Esophagus muscularis mucosa (tissue), 4 donors: ENCODE results near the gene CACNB4. TPM values are rescaled to one million over a fixed set of nuclear protein-coding genes. Genes with fewer than 3 reads are reported as not detected.

Source experiments
- DNase-seq: peaks from one replicate; pipeline ENCODE4 v3.0.0-alpha.2; 2017; ENCODE audit errors: extremely low spot score
- H3K27ac ChIP-seq, 4 donors: fragments of 200-600 bp; sonication (generic); replicated peaks in 1 of 4; 1 replicate in 3 of 4; 2 replicates in 1 of 4; pipeline ENCODE4 v1.5.1; 2016 to 2019; ENCODE audit warnings: mild to moderate bottlenecking in 1 of 4
- H3K27me3 ChIP-seq, 4 donors: fragments of 200-600 bp; sonication (generic); one replicate each; pipeline versions ENCODE4 v1.5.1 to v1.6.0; 2016 to 2019
- H3K36me3 ChIP-seq, 4 donors: fragments of 200-600 bp; sonication (generic); one replicate each; pipeline ENCODE4 v1.5.1; 2016 to 2019
- H3K4me1 ChIP-seq, 4 donors: fragments of 200-600 bp; sonication (generic); one replicate each; pipeline ENCODE4 v1.5.1; 2016 to 2019
- H3K4me3 ChIP-seq, 4 donors: fragments of 200-600 bp; sonication (generic); 1 replicate in 2 of 4; 2 replicates in 2 of 4; pipeline ENCODE4 v1.5.1; 2016 to 2019; ENCODE audit warnings: mild to moderate bottlenecking in 4 of 4, moderate library complexity in 1 of 4
- H3K9me3 ChIP-seq, 4 donors: fragments of 200-600 bp; sonication (generic); 1 replicate in 3 of 4; 2 replicates in 1 of 4; pipeline ENCODE4 v1.5.1; 2016 to 2019
- EP300 ChIP-seq: sonication (generic); formaldehyde crosslinking; IDR thresholded peaks from one replicate; pipeline ENCODE4 v1.6.1; 2017; ENCODE audit warnings: antibody characterized with exemption
- POLR2A ChIP-seq: fragments of 450-650 bp; IDR thresholded peaks from one replicate; pipeline ENCODE4 v1.6.1; 2017; ENCODE audit warnings: antibody characterized with exemption, moderate library complexity, mild to moderate bottlenecking, low read depth
- POLR2AphosphoS5 ChIP-seq, 2 donors: sonication (generic); formaldehyde crosslinking; IDR thresholded peaks; one replicate each; pipeline ENCODE4 v1.6.1; 2017; ENCODE audit warnings: antibody characterized with exemption in 2 of 2
- WGBS: methylation state at CpG from one replicate; pipeline ENCODE4 v1.1.5; 2018; 5-methylcytosine and 5-hydroxymethylcytosine counted together
- intact Hi-C: fragments of 100-400 bp; cut with DNase I; formaldehyde crosslinking; loops from one replicate; pipeline ENCODE4 v1.15.1; 2023
- small RNA-seq, 3 donors: library from RNA; depleted of rRNA; stranded (forward); fragments of <200 nt; gene quantifications; one replicate each; pipeline ENCODE3, GENCODE V24; 2016
- total RNA-seq, 4 donors: library from RNA; depleted of rRNA; stranded (reverse); fragments of >200 nt; gene quantifications; one replicate each; pipeline versions ENCODE4 v1.1.0 to v1.2.1, GENCODE V29; 2016
- TF ChIP-seq, protein P1 (sequence below), 3 experiments: fragments of 200-600 bp in 2 of 3; fragments of 450-650 bp in 1 of 3; sonication (generic) in 2 of 3; IDR thresholded peaks; one replicate each; pipeline ENCODE4 v1.5.1; 2017 to 2019; ENCODE audit warnings: antibody characterized with exemption in 3 of 3, mild to moderate bottlenecking in 2 of 3, moderate library complexity in 1 of 3

CACNB4 gene
- total RNA-seq, 4 donors from 2014 or later = 1.7 to 3.5 (median 2.3) TPM

DNA sequence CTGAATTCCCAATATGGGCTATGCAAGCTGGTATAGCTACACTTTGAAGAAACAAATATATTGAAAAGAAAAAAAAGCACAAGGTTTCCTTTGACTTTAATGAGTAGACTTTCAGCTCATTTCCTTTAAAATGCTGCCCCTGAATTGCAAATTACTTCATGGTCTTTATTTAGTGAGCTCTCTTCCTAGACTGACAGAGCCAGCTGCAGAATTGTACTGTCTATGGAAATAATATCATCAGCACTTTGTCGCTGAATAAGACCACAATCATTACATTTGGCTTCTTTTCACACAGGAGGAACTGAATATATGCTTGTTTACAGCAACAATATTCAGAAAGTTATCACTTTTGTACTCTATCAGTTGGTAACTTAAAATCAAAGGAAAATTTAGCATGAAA lies 312.4 kb downstream of the CACNB4 start:
- H3K9me3 ChIP-seq = no peaks in the 10 kb centered on the region
- TF ChIP-seq POLR2AphosphoS5 (IDR thresholded peaks at IDR 0.05) = no peak
- no peak for TF ChIP-seq POLR2A
- TF ChIP-seq, protein P1, sequence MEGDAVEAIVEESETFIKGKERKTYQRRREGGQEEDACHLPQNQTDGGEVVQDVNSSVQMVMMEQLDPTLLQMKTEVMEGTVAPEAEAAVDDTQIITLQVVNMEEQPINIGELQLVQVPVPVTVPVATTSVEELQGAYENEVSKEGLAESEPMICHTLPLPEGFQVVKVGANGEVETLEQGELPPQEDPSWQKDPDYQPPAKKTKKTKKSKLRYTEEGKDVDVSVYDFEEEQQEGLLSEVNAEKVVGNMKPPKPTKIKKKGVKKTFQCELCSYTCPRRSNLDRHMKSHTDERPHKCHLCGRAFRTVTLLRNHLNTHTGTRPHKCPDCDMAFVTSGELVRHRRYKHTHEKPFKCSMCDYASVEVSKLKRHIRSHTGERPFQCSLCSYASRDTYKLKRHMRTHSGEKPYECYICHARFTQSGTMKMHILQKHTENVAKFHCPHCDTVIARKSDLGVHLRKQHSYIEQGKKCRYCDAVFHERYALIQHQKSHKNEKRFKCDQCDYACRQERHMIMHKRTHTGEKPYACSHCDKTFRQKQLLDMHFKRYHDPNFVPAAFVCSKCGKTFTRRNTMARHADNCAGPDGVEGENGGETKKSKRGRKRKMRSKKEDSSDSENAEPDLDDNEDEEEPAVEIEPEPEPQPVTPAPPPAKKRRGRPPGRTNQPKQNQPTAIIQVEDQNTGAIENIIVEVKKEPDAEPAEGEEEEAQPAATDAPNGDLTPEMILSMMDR (IDR thresholded peaks at IDR 0.05) = no peak
- TF ChIP-seq EP300 = no peak

DNA sequence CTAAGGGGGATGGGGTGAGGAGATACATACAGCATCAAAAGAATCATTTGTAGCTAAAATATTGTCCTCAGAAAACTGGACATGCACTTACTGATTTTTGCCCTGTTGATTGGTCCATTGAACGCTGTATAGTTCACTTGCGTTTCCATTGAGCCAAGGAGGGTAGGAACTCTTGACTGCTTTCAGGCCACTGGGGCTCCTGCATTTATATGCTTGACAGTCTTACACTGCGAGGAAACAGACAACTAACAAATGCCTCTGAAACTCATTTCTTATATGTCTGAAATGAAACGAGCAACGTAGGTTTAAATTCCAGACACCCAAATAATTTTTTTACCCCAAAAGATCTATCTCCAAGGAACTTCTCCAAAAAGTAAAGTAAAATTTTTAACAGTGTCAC lies 312.8 kb downstream of the CACNB4 start:
- Histone ChIP-seq H3K27me3 (no peaks in the 10 kb centered on the region), H3K4me1 (no peaks in the 10 kb centered on the region), H3K27ac (no peak overlapping the region), H3K36me3 (peaks cover 7 to 34% (median 25%) of the 10 kb centered on the region in 4 donors), H3K4me3 (no peak overlapping the region), H3K9me3 (no peaks in the 10 kb centered on the region)
- no peak for DNase-seq
- intact Hi-C loops = no loop called here
- TF ChIP-seq, protein P1 (IDR thresholded peaks at IDR 0.05) = no peak
- TF ChIP-seq EP300 (no peak), POLR2AphosphoS5 (IDR thresholded peaks at IDR 0.05) (no peak), POLR2A (no peak)
- 95% methylated on average over 5 of the region's 5 CpGs for WGBS

More for the DNA sequence above, 312.4 kb downstream of the CACNB4 start:
- H3K4me3 ChIP-seq = no peak overlapping the region
- no peak for DNase-seq
- H3K27ac ChIP-seq = no peak overlapping the region
- peaks cover 4 to 30% (median 21%) of the 10 kb centered on the region in 4 donors for H3K36me3 ChIP-seq
- H3K27me3 ChIP-seq = no peaks in the 10 kb centered on the region
- H3K4me1 ChIP-seq = no peaks in the 10 kb centered on the region
- 75% methylated on average over 1 of the region's 1 CpG for WGBS
- intact Hi-C loops = no loop called here

DNA sequence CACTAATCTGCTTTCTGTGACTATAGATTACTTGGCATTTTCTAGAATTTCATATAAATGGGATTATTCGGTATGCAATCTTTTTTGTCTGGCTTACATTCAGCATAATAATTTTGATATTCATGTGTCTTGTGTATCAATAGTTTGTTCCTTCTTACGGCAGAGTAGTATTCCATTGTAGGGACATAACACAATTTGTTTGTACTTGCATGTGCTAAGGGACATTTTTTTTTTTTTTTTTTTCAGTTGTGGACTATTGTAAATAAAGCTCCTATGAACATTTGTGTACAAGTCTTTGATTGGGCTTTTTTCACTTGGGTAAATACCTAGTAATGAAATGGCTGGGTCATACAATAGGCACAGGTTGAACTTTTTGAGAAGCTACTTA lies 315.7 kb downstream of the CACNB4 start:
- Histone ChIP-seq H3K4me3 (no peak overlapping the region), H3K36me3 (peaks cover 7 to 35% (median 26%) of the 10 kb centered on the region in 4 donors), H3K9me3 (no peaks in the 10 kb centered on the region), H3K27me3 (no peaks in the 10 kb centered on the region), H3K27ac (no peak overlapping the region), H3K4me1 (no peaks in the 10 kb centered on the region)
- no peak for DNase-seq
- 99% methylated on average over 2 of the region's 2 CpGs for WGBS
- TF ChIP-seq POLR2AphosphoS5 (IDR thresholded peaks at IDR 0.05) = no peak
- TF ChIP-seq POLR2A = no peak
- TF ChIP-seq, protein P1 (IDR thresholded peaks at IDR 0.05) = no peak
- TF ChIP-seq EP300 = no peak
- intact Hi-C loops = no loop called here

Small RNA genes within 50 kb of the gene (small RNA-seq; reads per million reads assigned to genes)
- 0 reads per million in 3 donors for gene RPL30P2

Other genes with a start within 250 kb of the CACNB4 start
- 10 to 100 TPM; 19.4 to 29.9 (median 23.9) TPM for gene STAM2, start 76.7 kb upstream of the CACNB4 start, total RNA-seq
- 10 to 100 TPM; 23.5 to 28.0 (median 23.8) TPM for gene FMNL2, start 236.1 kb upstream of the CACNB4 start, total RNA-seq